ENCODE data around the gene PAK5.

The PAK5 gene

DNA sequence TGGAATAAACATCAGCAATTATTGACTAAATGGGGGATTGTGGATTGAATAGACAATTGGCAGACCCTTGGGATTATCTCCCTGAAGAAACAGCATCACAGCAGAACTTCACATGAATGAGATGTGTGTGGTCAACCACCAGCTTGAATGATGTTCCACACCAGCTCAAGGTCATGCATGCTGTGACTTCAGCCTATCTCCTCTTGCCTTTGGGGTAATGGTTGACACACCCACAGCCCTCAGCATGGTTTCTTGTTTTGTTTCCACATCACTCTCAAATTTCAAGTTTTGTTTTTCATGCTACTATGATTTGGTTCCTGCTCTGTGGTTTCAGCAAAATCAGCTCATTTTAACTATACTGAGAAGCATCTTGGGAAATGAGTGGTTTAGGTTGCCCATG is 94.3 kb downstream of the PAK5 start:
- Mint-ChIP-seq H3K4me3 (no peak overlapping the region), H3K27ac (no peak overlapping the region), H3K27me3 (ENCODE audit: low read depth) (no peaks in the 10 kb centered on the region), H3K36me3 (ENCODE audit: low read depth) (no peaks in the 10 kb centered on the region), H3K4me1 (ENCODE audit: low read depth) (no peaks in the 10 kb centered on the region), H3K9me3 (peaks cover 5% of the 10 kb centered on the region)

DNA sequence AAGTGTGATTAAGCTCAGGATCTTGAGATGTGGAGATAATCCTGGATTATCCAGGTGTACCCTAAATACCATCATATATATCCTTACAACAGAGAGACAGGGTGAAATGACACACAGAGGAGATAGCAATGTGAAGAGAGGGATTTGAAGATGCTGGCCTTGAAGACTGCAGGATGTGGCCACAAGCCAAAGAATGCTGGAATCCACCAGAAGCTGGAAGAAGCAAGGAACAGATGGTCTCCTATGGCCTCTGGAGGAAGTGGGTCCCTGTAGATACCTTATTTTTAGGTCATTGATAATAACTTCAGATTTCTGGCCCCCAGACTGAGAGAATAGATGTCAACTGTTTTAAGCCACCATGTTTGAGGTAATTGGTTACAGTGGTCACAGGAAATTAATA is 95.0 kb downstream of the PAK5 start:
- no peak overlapping the region for H3K4me3 Mint-ChIP-seq
- H3K27me3 Mint-ChIP-seq (ENCODE audit: low read depth), result no peaks in the 10 kb centered on the region

DNA sequence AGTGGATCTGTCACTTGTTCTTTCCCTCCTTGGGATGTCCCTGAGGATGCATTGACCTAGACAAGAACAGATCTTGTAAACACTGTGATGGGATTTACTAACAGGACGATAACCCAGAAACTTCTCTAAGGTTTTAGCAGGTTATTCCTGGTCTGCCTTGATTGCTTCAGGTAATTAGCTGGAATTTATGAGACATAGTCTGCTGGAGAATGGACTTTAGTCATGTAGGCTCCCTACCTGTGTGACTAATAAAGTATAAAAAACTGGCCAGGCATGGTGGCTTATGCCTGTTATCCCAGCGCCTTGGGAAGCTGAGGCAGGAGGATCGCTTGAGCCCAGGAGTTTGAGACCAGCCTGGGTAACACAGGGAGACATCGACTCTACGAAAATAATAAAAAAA is 96.1 kb downstream of the PAK5 start:
- Mint-ChIP-seq H3K9me3 (peaks cover 5% of the 10 kb centered on the region), H3K4me1 (ENCODE audit: low read depth) (no peaks in the 10 kb centered on the region), H3K27ac (no peak overlapping the region), H3K36me3 (ENCODE audit: low read depth) (no peaks in the 10 kb centered on the region), H3K27me3 (ENCODE audit: low read depth) (no peaks in the 10 kb centered on the region), H3K4me3 (no peak overlapping the region)

More for the DNA sequence above, 95.0 kb downstream of the PAK5 start:
- H3K36me3 Mint-ChIP-seq (ENCODE audit: low read depth), result no peaks in the 10 kb centered on the region
- peaks cover 5% of the 10 kb centered on the region for H3K9me3 Mint-ChIP-seq
- no peak overlapping the region for H3K27ac Mint-ChIP-seq
- H3K4me1 Mint-ChIP-seq (ENCODE audit: low read depth), result no peaks in the 10 kb centered on the region

DNA sequence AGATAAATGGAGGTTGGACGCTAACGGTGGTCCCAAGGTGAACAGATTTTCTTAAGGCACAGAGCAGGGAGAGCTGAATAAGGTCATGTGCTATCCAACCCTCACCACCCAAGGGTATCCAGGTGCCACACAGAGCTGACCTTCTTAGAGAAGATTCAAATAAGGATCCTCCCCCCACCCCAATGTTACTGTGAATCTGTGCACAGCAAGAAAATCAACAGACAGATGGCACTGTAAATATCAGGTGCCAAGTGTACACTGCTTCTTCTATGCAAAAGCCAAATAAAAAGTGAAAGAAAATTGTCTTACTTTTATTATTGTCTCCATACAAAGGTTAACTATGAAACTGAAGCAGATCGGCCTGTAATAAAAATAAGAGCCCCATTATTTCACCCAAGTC is 96.9 kb downstream of the PAK5 start:
- Mint-ChIP-seq H3K27me3 (ENCODE audit: low read depth) (no peaks in the 10 kb centered on the region), H3K4me3 (no peak overlapping the region), H3K4me1 (ENCODE audit: low read depth) (no peaks in the 10 kb centered on the region), H3K36me3 (ENCODE audit: low read depth) (no peaks in the 10 kb centered on the region), H3K27ac (no peak overlapping the region), H3K9me3 (peaks cover 5% of the 10 kb centered on the region)

DNA sequence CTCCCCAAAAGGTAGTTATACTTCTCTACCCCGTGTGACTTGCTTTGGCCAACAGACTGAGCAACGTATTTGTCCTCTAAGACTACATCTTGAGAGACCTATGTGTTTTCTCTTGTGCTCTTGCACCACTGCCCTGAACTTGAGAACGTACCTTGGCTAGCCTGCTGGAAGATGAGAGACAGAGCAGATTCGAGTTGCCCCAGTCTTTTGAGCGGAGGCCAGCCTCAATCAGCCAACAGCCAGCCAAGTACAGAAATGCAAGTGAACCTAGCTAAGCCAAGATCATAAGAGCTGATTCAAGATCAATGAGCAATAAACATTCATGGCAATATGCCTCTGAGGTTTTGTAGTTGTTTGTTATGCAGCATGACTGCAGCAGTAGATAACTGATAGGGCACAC is 98.4 kb downstream of the PAK5 start:
- Mint-ChIP-seq H3K4me1 (ENCODE audit: low read depth) (no peaks in the 10 kb centered on the region), H3K9me3 (peaks cover 10% of the 10 kb centered on the region), H3K4me3 (no peak overlapping the region), H3K36me3 (ENCODE audit: low read depth) (no peaks in the 10 kb centered on the region), H3K27me3 (ENCODE audit: low read depth) (no peaks in the 10 kb centered on the region), H3K27ac (no peak overlapping the region)

DNA sequence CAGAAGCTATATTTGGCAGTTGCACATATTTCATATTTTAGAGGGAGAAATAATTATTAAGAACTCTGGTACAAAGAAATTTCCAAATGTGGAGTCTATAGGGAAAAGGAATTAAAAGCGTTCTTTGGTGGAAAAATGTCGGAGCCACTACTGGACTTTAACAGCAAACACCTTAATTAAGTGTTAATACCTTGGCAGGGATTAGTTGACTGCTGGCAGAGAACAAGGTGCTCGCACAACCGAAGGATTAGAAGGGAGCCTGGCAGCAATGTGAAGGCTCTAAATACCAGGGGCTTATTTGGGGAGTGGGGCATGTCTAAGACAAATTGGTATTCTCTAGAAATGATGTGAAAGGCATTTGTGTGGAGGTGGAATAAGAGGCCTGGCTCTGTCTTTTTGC is 98.9 kb downstream of the PAK5 start:
- Mint-ChIP-seq H3K4me3 (no peak overlapping the region), H3K27ac (no peak overlapping the region), H3K27me3 (ENCODE audit: low read depth) (no peaks in the 10 kb centered on the region), H3K4me1 (ENCODE audit: low read depth) (no peaks in the 10 kb centered on the region), H3K9me3 (peaks cover 13% of the 10 kb centered on the region), H3K36me3 (ENCODE audit: low read depth) (no peaks in the 10 kb centered on the region)

DNA sequence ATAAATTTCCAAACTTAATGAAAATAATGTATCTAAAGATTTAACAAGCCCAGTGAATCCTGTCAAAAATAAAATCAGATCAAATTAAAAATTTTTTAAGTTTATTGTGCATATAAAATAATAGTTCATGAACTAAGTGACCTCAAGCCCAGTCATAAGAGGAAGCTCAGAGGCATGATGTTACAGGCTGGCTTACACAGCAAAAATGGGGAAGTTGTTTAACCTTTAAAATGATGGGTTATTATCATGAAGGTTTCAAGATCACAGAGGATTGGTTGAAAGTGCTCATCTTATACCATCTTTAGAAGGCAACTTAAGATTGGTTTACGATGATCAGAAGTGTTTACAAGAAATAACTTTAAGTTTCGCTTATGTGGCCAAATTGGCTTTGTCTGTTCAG is 102.5 kb downstream of the PAK5 start:
- Mint-ChIP-seq H3K9me3 (peaks cover 15% of the 10 kb centered on the region), H3K27ac (no peak overlapping the region), H3K4me3 (no peak overlapping the region), H3K36me3 (ENCODE audit: low read depth) (no peaks in the 10 kb centered on the region), H3K4me1 (ENCODE audit: low read depth) (no peaks in the 10 kb centered on the region), H3K27me3 (ENCODE audit: low read depth) (no peaks in the 10 kb centered on the region)

DNA sequence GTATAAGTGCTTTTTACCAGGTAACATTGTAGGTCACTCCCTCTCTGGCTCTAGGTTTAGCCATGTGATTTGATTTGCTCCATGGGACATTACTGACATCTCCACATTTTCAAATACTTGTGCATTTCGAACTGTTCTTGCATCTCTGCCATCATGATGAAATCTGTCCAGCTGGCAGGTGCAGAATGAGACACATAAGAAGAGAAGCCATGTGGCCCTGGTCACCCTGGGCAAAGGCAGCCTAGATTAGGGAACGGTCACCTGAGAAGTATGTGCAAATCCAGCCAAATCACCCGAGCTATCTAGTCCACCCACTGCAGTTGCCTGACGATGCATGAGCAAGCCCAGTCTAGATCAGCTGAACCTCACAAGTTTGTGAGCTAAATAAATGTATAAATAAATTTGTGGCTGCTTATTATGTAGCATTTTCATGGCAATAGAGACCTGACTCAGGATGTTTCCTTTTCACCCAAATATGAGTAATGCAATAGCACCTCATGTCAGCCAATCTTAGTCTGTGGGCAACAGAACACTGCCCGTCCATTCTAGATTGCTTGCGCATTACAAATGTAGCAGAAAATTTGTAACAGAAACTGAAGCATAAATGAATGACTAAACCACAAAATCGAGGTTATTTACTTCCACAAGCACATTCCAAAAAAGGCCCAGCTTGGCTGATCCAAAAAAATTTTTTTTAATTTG is 115.2 kb downstream of the PAK5 start:
- H3K36me3 Mint-ChIP-seq (ENCODE audit: low read depth), result no peaks in the 10 kb centered on the region
- no peak overlapping the region for H3K27ac Mint-ChIP-seq
- H3K4me3 Mint-ChIP-seq, result no peak overlapping the region
- no peaks in the 10 kb centered on the region for H3K4me1 Mint-ChIP-seq (ENCODE audit: low read depth)
- no peaks in the 10 kb centered on the region for H3K27me3 Mint-ChIP-seq (ENCODE audit: low read depth)
- peaks cover 12% of the 10 kb centered on the region for H3K9me3 Mint-ChIP-seq

DNA sequence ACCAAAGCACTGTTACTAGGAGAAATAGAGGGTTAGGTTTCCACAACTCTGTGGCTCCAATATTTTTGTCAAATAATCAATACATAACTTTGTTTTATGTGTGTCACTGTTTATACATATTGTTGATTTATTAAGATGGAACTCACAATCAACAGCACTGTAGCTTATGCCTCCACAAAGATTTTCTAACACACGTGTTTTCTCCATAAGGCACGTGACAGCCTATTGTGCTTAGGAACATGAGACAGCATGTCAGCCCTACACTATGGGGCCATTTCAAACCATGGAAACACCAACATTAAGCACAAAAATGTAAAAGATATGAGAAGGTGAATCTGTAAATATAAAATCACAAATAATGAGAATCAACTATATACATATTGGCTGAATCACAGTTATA is 127.0 kb downstream of the PAK5 start:
- no peaks in the 10 kb centered on the region for H3K27me3 Mint-ChIP-seq (ENCODE audit: low read depth)
- no peaks in the 10 kb centered on the region for H3K36me3 Mint-ChIP-seq (ENCODE audit: low read depth)
- H3K4me3 Mint-ChIP-seq, result no peak overlapping the region
- H3K9me3 Mint-ChIP-seq, result peaks cover 4% of the 10 kb centered on the region
- H3K4me1 Mint-ChIP-seq (ENCODE audit: low read depth), result no peaks in the 10 kb centered on the region
- no peak overlapping the region for H3K27ac Mint-ChIP-seq

DNA sequence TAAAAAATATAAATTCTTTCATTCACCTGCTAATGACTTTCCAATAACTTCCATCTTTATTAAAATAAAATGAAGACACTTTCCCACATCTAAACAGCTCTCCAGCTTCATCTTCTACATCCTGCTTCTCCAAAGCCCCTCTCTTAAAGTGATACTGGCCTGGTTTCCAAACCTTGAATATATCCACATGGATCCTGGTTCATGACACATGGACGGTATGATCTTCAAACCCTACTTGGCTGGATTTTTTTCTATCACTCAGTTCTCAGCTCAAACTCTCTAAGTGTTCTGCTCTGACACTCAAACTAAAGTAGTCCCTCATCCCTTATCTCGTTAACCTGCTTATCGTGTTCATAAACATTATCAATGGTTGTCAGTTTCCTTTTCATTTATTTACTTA is 128.2 kb downstream of the PAK5 start:
- no peak overlapping the region for H3K4me3 Mint-ChIP-seq

DNA sequence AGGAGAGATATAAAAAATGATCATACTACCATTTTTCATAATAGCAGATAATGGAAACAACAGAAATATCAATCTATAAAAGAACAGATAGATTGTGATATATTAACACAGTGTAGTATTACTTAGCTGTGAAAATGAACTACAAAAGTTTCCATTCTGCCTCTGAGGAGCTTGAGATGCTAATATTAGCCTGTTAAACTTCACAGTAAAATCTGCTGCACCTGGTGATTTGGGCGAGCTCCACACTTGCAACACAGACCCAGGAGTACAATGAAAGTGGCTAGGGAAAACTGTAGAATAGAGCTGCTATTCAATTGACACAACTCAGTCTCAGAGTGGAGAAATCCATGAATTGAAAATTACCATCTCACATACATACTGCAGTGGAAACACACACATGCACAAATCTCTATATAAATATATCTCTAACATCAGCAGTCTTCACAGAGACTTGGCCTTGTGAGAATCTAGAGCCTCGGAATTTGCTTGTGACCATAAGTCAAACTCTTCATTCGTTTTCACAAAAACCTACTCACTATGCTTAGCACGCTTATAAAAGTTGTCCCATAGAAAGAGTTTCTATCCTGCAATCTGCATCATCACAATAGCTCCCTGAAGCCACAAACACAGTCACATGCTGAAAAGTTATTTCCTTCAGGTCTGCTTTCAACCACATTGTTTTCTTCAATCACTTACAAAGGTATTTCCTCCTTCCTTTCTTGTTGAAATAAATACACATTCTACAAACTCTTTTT is 133.0 kb downstream of the PAK5 start:
- Mint-ChIP-seq H3K4me3 (no peak overlapping the region), H3K27ac (no peak overlapping the region), H3K36me3 (ENCODE audit: low read depth) (no peaks in the 10 kb centered on the region), H3K9me3 (no peaks in the 10 kb centered on the region), H3K27me3 (ENCODE audit: low read depth) (no peaks in the 10 kb centered on the region), H3K4me1 (ENCODE audit: low read depth) (no peaks in the 10 kb centered on the region)

More for the DNA sequence above, 128.2 kb downstream of the PAK5 start:
- H3K4me1 Mint-ChIP-seq (ENCODE audit: low read depth), result no peaks in the 10 kb centered on the region
- no peaks in the 10 kb centered on the region for H3K27me3 Mint-ChIP-seq (ENCODE audit: low read depth)
- H3K36me3 Mint-ChIP-seq (ENCODE audit: low read depth), result no peaks in the 10 kb centered on the region
- H3K9me3 Mint-ChIP-seq, result peaks cover 4% of the 10 kb centered on the region
- H3K27ac Mint-ChIP-seq, result no peak overlapping the region

DNA sequence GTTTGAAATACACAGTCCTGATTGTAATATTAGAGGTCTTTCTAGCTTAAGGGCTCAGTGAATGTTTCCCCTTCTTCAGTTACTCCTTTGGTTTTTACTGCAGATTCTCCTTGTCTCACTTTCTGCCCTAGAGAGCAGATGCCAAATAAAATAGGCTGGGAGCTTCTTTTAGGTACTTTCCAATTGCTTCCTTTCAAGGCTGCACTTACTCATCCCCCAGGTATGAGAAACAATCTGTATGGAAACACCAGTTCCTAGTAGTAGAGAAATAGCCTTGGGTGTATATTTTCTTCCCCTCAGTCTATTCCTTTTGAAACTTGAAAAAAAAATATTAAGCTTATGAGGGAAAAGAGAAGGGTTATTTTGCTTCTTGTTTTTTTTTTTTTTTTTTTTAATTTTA is 139.7 kb downstream of the PAK5 start:
- H3K27me3 Mint-ChIP-seq (ENCODE audit: low read depth), result no peaks in the 10 kb centered on the region
- H3K27ac Mint-ChIP-seq, result no peak overlapping the region
- H3K4me1 Mint-ChIP-seq (ENCODE audit: low read depth), result no peaks in the 10 kb centered on the region
- no peaks in the 10 kb centered on the region for H3K36me3 Mint-ChIP-seq (ENCODE audit: low read depth)
- no peaks in the 10 kb centered on the region for H3K9me3 Mint-ChIP-seq
- H3K4me3 Mint-ChIP-seq, result no peak overlapping the region

DNA sequence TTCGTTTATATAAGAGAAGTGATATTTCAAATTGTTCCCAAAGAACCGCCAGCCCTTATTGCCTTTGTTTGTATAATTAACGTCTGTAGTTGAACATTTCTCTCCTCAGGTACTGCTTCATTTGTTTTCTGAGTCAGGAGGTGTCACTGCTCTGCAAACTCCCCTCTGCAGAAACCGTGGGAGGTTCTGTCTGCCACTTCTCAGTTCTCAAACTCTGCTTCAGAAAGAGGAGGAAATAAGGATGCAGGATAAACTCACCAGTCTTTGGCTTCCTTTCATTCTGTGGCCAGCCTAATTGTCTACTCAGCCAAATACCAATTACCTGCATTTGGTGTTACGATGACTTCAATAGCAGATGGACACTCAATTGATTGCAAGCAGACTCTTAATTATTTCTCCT is 149.8 kb downstream of the PAK5 start:
- no peak overlapping the region for H3K27ac Mint-ChIP-seq
- H3K27me3 Mint-ChIP-seq (ENCODE audit: low read depth), result no peaks in the 10 kb centered on the region
- H3K36me3 Mint-ChIP-seq (ENCODE audit: low read depth), result no peaks in the 10 kb centered on the region
- H3K4me3 Mint-ChIP-seq, result no peak overlapping the region
- H3K4me1 Mint-ChIP-seq (ENCODE audit: low read depth), result no peaks in the 10 kb centered on the region
- no peaks in the 10 kb centered on the region for H3K9me3 Mint-ChIP-seq

DNA sequence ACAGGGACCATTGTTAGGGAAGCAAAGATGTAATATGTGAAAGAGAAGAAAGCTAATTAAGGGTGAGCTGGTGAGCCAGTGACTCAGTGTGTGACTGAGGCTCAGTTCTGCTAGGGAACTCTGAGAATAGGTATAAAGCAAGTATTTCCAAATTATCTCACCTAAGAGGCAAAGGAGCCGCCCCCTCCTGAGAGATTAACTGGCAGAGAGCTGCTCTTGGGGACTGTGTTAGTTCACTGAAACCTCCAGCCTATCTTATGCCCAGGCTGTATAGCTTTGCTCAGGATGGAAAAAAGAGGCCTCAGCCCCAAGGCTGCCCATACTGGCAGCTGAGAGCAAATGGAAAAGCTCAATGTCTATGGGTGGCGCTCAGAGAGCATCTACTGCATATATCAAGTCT is 152.0 kb downstream of the PAK5 start:
- no peaks in the 10 kb centered on the region for H3K27me3 Mint-ChIP-seq (ENCODE audit: low read depth)
- no peaks in the 10 kb centered on the region for H3K36me3 Mint-ChIP-seq (ENCODE audit: low read depth)
- no peaks in the 10 kb centered on the region for H3K9me3 Mint-ChIP-seq
- H3K4me3 Mint-ChIP-seq, result no peak overlapping the region
- no peaks in the 10 kb centered on the region for H3K4me1 Mint-ChIP-seq (ENCODE audit: low read depth)
- no peak overlapping the region for H3K27ac Mint-ChIP-seq

DNA sequence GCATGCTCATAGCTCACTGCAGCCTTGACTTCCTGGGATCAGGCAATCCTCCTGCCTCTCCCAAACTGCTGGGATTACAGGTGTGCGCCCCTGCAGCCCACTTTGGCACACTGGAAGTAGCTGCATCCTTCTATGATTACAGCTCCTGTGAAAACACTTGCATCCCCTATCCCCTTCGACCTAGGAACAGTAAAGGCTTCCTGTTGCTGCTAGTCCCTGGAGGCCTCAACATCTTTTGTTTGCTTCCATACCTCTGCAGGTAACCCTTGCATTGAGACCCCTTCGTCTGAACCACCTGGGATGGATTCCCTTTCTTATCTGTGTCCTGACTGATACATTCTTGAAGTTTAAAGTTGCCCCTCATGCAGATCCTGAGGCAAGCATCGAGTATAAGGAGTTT is 152.4 kb downstream of the PAK5 start:
- no peaks in the 10 kb centered on the region for H3K27me3 Mint-ChIP-seq (ENCODE audit: low read depth)
- no peaks in the 10 kb centered on the region for H3K36me3 Mint-ChIP-seq (ENCODE audit: low read depth)
- H3K9me3 Mint-ChIP-seq, result no peaks in the 10 kb centered on the region
- H3K4me1 Mint-ChIP-seq (ENCODE audit: low read depth), result no peaks in the 10 kb centered on the region
- H3K27ac Mint-ChIP-seq, result no peak overlapping the region
- no peak overlapping the region for H3K4me3 Mint-ChIP-seq
